ENCODE results near the gene ADCY6.

Gene ADCY6

GRCh38 chr12:48831257-48831656 is 42.4 kb upstream of the ADCY6 start:
- TF ChIP-seq NFIC (IDR thresholded peaks at IDR 0.05) = no peak
- no peak for TF ChIP-seq EP300 (IDR thresholded peaks at IDR 0.05; ENCODE audit: borderline replicate concordance)

DNA sequence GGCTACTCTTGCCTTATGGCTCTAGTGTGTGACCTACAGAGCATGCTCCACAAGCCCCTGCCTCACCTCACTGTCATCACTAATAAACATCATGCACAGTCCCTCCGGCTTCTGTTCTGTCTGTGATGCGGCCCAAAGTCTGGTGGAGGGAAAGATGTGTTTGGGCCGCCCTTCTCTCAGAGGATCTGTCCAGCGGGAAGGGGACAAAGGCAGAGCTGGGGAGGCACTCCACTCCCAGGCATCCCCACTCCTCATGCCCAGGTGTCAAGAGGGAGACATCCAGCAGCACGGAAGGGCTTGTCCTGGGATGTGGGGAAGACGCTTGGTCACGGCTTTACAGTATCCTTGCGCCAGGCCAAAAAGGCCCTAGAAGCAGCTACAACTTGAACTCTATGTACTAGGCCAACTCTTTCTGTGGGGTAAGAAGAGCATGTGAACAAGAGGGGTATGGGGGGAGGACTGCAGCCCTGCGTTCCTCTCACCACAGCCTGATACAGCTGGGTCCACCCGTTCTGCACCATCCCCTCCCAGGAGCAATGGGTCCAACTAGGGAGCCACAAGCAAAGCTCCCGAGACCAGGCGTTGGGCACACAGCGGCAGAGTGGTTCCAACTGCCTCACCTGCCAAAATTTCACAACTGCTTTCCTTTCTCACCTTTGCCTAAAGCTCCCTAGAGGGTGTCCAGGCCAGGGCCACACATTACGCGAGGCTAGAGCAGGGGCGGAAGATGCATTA is 40.1 kb upstream of the ADCY6 start:
- TF ChIP-seq, protein P1, sequence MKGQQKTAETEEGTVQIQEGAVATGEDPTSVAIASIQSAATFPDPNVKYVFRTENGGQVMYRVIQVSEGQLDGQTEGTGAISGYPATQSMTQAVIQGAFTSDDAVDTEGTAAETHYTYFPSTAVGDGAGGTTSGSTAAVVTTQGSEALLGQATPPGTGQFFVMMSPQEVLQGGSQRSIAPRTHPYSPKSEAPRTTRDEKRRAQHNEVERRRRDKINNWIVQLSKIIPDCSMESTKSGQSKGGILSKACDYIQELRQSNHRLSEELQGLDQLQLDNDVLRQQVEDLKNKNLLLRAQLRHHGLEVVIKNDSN (IDR thresholded peaks at IDR 0.05) = no peak
- TF ChIP-seq TAF1 (IDR thresholded peaks at IDR 0.05; ENCODE audit: low read depth) (no peak), RAD21 (IDR thresholded peaks at IDR 0.05; ENCODE audit: low read depth) (no peak), ZBTB7A (IDR thresholded peaks at IDR 0.05; ENCODE audit: low read depth) (no peak), CEBPB (IDR thresholded peaks at IDR 0.05) (no peak), TEAD4 (IDR thresholded peaks at IDR 0.05) (no peak), EP300 (IDR thresholded peaks at IDR 0.05; ENCODE audit: borderline replicate concordance) (no peak), CREB1 (IDR thresholded peaks at IDR 0.05; ENCODE audit: low read depth) (no peak), NFIC (IDR thresholded peaks at IDR 0.05) (no peak)
- TF ChIP-seq, protein P2, sequence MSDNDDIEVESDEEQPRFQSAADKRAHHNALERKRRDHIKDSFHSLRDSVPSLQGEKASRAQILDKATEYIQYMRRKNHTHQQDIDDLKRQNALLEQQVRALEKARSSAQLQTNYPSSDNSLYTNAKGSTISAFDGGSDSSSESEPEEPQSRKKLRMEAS (IDR thresholded peaks at IDR 0.05) = no peak

- TF ChIP-seq CEBPB (IDR thresholded peaks at IDR 0.05) (no peak), NFIC (IDR thresholded peaks at IDR 0.05) (no peak), TCF12 (IDR thresholded peaks at IDR 0.05; ENCODE audit: low read depth) (no peak), CREB1 (IDR thresholded peaks at IDR 0.05; ENCODE audit: low read depth) (no peak), TAF1 (IDR thresholded peaks at IDR 0.05; ENCODE audit: low read depth) (no peak), REST (IDR thresholded peaks at IDR 0.05; ENCODE audit: low read depth) (no peak), TEAD4 (IDR thresholded peaks at IDR 0.05) (no peak), RAD21 (IDR thresholded peaks at IDR 0.05; ENCODE audit: low read depth) (no peak), EP300 (IDR thresholded peaks at IDR 0.05; ENCODE audit: borderline replicate concordance) (no peak), ZBTB7A (IDR thresholded peaks at IDR 0.05; ENCODE audit: low read depth) (no peak), EGR1 (IDR thresholded peaks at IDR 0.05) (no peak), FOXM1 (IDR thresholded peaks at IDR 0.05; ENCODE audit: borderline replicate concordance, low read depth) (no peak)
- TF ChIP-seq, protein P1 (IDR thresholded peaks at IDR 0.05) = no peak
- TF ChIP-seq, protein P2 (IDR thresholded peaks at IDR 0.05) = no peak
These were observed 39.4 kb upstream of the ADCY6 start for GRCh38 chr12:48828293-48828692.

DNA sequence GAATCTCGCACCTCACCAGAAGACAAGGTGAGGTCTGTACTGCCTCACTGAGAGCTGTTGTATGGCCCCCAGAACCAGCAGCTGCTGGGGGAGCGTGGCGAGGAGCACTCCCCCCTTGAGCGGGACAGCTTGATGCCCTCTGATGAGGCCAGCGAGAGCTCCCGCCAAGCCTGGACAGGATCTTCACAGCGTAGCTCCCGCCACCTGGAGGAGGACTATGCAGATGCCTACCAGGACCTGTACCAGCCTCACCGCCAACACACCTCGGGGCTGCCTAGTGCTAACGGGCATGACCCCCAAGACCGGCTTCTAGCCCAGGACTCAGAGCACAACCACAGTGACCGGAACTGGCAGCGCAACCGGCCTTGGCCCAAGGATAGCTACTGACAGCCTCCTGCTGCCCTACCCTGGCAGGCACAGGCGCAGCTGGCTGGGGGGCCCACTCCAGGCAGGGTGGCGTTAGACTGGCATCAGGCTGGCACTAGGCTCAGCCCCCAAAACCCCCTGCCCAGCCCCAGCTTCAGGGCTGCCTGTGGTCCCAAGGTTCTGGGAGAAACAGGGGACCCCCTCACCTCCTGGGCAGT is 38.7 kb upstream of the ADCY6 start:
- no peak for TF ChIP-seq EP300 (IDR thresholded peaks at IDR 0.05; ENCODE audit: borderline replicate concordance)
- no peak for TF ChIP-seq EGR1 (IDR thresholded peaks at IDR 0.05)
- TF ChIP-seq NFIC (IDR thresholded peaks at IDR 0.05) = no peak
- no peak for TF ChIP-seq YY1 (IDR thresholded peaks at IDR 0.05; ENCODE audit: low read depth)
- no peak for TF ChIP-seq TEAD4 (IDR thresholded peaks at IDR 0.05)
- no peak for TF ChIP-seq REST (IDR thresholded peaks at IDR 0.05; ENCODE audit: low read depth)
- TF ChIP-seq CREB1 (IDR thresholded peaks at IDR 0.05; ENCODE audit: low read depth) = no peak
- TF ChIP-seq, protein P1 (IDR thresholded peaks at IDR 0.05) = no peak
- TF ChIP-seq TCF12 (IDR thresholded peaks at IDR 0.05; ENCODE audit: low read depth) = no peak
- no peak for TF ChIP-seq CEBPB (IDR thresholded peaks at IDR 0.05)
- no peak for TF ChIP-seq ZBTB7A (IDR thresholded peaks at IDR 0.05; ENCODE audit: low read depth)
- TF ChIP-seq TAF1 (IDR thresholded peaks at IDR 0.05; ENCODE audit: low read depth) = no peak
- TF ChIP-seq FOXM1 (IDR thresholded peaks at IDR 0.05; ENCODE audit: borderline replicate concordance, low read depth) = no peak
- TF ChIP-seq, protein P2 (IDR thresholded peaks at IDR 0.05) = no peak
- TF ChIP-seq RAD21 (IDR thresholded peaks at IDR 0.05; ENCODE audit: low read depth) = no peak

DNA sequence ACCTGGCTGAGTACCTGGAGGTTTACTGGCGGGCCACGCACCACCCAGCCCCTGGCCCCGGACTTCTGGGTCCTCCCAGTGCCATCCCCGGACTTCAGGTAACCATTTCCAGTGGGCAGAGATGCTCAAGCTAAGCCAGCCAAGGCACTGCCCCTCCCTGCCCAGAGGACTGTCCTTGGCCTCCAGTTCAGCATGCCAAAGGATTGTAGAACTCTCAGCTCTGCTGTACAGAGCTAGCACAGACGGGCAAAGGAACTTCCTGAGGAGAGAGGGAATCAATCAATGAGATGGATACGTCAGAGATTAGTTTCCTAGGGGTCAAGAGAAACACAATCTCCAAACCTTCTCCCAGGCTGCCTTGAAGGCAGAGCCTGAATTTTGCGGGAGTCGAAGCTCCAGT is 38.1 kb upstream of the ADCY6 start:
- TF ChIP-seq CREB1 (IDR thresholded peaks at IDR 0.05; ENCODE audit: low read depth) (no peak), FOXM1 (IDR thresholded peaks at IDR 0.05; ENCODE audit: borderline replicate concordance, low read depth) (no peak), CEBPB (IDR thresholded peaks at IDR 0.05) (no peak), EGR1 (IDR thresholded peaks at IDR 0.05) (no peak)
- TF ChIP-seq, protein P1 (IDR thresholded peaks at IDR 0.05) = no peak
